GM18861 (cell line): ENCODE measurements around the gene TAS1R2.
"Not testable (repeated sequence)": the region's sequence is repeated elsewhere in the genome, so short reads cannot be mapped to it uniquely, and the experiment has no call there.

Experiments
- ATAC-seq: cut with Tn5 transposase; IDR thresholded peaks from one replicate; pipeline ENCODE4 v1.9.1; 2021; ENCODE audit not compliant: unreplicated experiment

The TAS1R2 gene

DNA sequence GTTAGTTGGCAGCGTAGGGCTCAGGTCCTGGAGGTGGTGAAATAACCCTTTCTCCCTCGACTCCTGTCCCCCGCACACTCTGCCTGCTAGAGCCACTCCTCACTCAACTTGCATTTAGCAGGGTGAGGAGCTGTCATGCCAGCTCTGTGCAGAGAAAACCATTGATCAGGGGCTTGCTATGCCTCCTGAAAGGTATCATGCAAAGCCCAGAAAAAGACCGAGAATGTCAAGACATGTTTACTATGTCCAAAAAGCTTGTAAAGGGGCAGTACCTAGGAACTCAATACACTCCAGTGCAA lies 24.9 kb upstream of the TAS1R2 start:
- ATAC-seq: no peak

GRCh38 chr1:18883636-18884418 lies 24.4 kb upstream of the TAS1R2 start:
- no peak for ATAC-seq

GRCh38 chr1:18883079-18883478 lies 23.6 kb upstream of the TAS1R2 start:
- ATAC-seq: no peak

GRCh38 chr1:18882486-18882885 lies 23.0 kb upstream of the TAS1R2 start:
- ATAC-seq: no peak

DNA sequence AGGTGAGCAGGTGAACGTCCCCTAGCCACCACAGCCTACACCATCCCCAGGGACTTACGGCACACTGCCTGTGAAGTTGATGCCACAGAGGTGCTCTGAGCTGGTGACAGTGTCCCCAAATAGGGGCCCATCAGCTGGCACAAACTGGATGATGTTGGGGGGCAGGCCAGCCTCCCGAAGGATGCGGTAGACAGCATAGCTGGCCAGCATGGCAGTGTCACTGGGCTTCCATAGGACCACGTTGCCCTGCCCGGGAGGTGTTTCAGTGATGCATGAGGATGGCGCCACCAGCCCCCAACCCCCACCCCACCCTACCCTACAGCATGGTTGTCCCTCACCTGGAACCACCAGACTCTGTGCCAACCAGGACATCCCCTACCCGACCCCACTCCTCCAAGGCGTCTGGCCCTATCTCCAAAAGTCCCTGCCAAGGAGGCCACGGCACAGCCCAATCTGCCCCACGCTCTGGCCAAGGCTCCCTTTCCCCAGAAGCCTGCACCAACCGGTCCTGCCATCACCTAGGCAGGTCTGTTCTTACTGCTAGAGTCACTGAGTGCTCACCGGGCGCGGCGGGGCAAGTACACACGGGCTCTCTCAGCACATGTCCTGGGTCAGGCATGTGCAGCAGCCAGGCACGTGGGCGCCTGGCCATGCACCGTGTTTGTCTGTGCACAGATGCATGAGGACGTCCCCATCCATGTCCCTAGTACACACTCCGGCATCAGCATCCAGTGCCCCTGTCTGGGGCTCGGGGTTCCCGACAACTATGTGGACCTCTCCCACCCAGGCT lies 22.4 kb upstream of the TAS1R2 start:
- ATAC-seq: no peak

DNA sequence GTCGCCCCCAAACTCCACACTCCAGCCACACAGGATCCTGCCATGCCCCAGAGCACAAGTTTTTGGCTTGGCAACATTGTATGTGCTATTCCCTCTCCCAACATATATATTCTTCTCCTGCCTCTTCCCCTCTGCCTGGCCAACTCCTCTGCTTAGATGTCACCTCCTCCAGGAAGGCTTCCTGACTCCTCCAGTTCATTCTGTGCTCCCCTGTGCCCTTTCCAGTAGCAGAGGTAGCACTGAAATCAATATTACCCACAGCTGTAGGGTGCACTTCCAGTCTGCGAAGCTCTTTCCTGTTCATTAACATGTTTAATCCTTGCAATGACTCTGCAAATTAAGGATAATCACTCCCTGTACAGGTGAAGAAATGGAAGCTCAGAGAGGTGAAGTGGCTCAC lies 21.7 kb upstream of the TAS1R2 start:
- no peak for ATAC-seq

DNA sequence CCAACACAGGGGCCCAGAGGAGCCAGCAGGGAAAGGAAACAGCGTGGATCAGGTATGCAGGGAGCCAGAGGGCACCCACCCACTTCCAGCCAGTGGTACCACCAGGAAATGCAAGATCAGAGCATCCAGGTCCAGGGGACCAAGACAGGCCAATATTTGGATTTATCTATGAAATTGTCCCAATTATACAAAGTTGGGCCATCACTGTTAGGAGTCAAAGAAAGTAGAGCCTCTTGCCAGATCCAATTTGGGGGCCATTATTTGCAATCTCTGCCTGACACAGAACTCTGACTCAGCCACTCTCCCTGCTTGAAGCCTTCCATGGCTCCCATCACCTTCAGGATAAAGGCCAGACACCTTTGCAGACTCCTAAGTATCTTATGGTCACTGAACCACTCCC lies 21.1 kb upstream of the TAS1R2 start:
- no peak for ATAC-seq

- ATAC-seq: no peak
These were observed 20.4 kb upstream of the TAS1R2 start for GRCh38 chr1:18879791-18880309.

DNA sequence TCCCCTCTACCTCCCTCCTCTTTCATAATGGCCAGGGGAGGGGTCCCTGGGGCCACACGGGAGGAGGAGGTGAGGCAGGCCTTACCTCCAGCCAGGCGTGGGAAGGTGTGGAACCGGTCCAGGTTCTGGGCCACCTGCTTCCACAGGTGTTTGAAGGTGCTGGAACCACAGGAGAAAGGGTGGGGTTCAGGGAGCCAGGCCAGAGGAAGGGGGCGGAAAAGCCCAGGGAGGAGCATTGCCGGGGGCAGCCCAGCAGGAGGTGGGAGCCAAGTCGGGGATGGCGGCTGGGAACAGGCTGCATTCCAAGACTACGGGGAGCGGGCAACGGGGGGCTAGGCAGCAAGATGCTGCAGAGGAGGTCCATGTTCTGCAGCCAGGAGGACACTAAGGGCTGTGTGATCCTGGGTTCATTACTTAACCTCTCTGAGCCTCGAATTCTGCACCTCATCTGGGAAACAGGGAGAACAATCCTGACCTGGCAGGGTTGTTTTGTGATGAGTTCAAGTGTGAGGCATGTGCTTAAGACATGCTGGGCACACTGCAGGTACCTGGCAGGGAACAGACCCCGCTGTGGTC lies 19.8 kb upstream of the TAS1R2 start:
- no peak for ATAC-seq

GRCh38 chr1:18878538-18879214 lies 19.2 kb upstream of the TAS1R2 start:
- ATAC-seq: no peak

- ATAC-seq: no peak
These were observed 17.8 kb upstream of the TAS1R2 start for GRCh38 chr1:18877282-18877681.

DNA sequence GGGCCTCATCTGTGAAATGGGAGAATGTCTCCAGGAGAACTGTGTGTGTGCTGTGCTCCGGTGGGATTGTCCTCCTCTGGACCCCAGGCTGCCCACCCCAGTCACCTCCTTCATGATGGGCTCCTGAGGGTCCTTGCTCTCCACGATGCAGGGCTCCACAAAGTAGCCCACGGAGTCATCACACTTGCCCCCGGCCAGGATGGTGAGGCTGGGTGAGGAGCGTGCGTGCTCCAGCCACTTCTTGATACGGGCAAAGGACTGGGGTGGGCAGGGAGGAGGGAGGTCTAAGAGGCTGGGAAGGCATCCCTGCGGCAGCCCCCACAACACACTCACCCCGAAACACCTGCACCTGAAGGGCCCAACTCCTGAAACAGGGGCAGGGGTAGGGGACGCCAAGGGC lies 16.8 kb upstream of the TAS1R2 start:
- no peak for ATAC-seq

GRCh38 chr1:18875796-18876128 lies 16.3 kb upstream of the TAS1R2 start:
- no peak for ATAC-seq

DNA sequence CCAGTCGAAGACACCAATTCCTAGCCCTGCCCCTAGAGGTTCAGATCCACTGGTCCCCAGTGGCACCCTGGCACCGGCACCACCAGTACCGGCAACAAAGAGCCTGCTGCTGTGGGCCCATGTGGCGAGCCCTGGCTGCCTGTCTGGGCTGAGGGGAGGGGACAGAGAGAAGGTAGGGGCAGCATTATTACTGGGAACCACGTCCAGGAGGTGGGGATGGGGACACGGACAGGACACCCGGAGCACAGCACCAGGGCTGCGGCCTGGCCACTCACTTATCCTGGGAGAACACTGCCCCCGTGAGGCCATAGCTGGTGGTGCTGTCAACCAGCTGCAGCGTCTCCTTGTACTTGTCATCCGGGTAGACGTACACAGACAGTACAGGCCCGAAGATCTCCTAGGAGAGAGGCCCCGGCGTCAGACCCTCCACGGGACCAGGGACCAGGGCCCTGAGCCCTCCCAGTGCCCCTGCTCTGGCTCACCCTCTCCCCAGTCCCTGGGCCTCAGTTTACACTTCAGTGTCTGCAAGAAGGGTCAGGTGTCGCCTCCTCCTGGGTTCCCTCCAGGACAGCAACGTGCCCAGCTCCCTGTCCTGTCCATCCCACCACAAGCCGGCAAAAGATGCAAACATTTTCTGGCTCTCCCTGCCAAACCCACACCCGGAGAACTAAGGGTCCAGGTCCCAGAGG lies 15.8 kb upstream of the TAS1R2 start:
- no peak for ATAC-seq

DNA sequence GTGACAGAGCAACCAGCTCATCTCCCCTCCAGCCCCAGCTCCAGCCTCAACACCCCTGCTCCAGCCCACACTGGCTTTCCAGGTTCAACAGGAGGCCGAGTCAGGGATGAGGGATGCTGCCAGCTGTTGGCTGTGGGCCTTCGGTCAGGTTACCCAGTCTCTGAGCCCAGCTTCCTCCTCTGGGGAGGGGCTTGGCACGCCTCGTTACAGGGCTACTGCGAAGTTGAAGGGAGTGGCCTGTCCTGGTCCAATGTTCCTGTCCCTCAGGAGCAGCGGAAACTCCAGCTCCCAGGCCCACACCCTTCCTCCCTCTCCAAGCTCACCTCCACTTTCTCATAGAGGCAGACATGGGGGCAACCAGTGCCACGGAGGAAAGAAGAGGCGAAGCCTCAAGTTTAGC lies 15.1 kb upstream of the TAS1R2 start:
- ATAC-seq: no peak

- no peak for ATAC-seq
These were observed 14.6 kb upstream of the TAS1R2 start for GRCh38 chr1:18874036-18874435.

- no peak for ATAC-seq
These were observed 12.7 kb upstream of the TAS1R2 start for GRCh38 chr1:18872071-18872611.

DNA sequence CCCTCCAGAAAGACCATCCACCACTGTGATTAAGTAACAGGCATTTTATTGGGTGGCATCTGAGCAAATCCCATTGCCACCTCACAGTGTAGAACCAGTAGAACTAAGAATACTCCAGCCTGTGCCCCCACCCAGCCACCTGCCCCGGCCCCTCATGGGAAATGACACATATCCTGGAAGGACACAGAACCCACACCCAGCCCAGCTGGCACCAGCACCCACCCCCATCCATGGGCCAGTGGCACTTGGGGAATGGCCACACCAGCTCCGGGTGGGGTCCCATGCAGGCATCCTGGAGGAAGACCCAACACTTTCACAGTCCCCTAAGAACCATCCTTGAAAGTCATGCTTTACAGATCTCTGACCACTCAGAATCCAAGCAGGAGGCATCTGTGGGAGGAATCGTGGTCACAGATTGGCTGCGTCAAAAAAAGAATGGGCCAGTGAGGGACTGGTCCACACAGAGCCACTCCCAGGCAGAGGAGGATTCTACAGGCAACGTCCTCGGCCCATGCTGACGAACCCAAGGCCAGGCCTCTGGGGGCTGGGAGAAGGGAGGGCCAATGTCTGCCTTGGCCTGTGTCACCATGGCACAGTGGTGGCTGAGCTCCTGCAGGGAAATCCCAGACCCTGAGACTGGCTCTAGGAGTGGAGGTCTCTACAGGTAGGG lies 12.1 kb upstream of the TAS1R2 start:
- no peak for ATAC-seq

GRCh38 chr1:18870957-18871356 lies 11.5 kb upstream of the TAS1R2 start:
- ATAC-seq: no peak

GRCh38 chr1:18870595-18870865 lies 11.1 kb upstream of the TAS1R2 start:
- not testable (repeated sequence) for ATAC-seq
